Measurements from ENCODE around the gene SCAMP2. TPM values are rescaled to one million over a fixed set of nuclear protein-coding genes. Genes with fewer than 3 reads are reported as not detected.

SCAMP2 gene
- total RNA-seq, 1 experiment from 2014 or later: 121 TPM

DNA sequence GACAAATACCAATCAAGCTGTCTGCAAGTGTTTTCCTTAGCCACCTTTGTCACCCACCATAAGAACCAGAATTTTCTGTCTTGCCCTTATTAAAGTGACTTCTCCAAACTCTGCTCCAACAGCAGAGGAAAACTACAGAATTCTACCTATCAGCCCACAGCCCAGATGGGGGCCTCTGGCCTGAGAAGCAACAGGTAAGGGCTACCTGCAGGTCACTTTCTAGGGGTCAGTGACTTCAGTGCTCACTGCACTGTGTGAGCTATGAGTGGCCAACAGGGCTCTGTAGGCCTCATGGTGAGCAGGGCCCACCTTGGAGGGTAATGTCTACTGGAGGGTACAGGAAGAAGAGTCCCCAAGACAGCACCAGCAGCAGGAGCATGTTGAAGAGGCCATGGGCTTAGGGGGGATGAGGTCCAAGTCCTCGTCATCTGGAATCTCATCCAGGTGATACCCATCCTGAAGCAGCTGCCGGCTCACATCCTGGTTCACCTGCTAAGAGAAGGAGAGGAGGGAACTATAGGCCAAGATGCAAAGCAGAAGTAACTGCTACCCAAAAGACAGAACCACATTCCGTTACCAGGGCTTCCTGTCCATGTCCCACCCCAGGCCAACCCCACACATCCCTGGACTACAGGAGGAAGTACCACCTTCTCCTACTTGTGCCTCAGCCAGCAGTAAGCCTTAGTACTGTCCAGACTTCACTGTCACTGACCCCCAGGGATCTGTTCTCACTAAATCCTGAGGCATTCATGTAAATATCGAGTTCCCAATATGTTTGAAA is 29.3 kb upstream of the SCAMP2 start:
- no peak overlapping the region for H3K4me3 ChIP-seq (ENCODE audit: low read depth in 2 of 2, low read length in 2 of 2)
- CTCF ChIA-PET: interaction anchor here (0.6 to 1.6 kb wide), 7 partner anchors 12 to 132 kb away, joined by 3 to 12 read pairs (median 5); partner anchors contain the start of gene COX5A
- H3K9me3 ChIP-seq (ENCODE audit: control insufficient read depth, insufficient read depth, low read depth, low read length): no peaks in the 10 kb centered on the region
- intact Hi-C loops (cut with micrococcal nuclease; ENCODE audit: unreplicated experiment) (no loop called here), in situ Hi-C loops (cut with HindIII; ENCODE audit: low pct_unique_long_range_greater_than_20kb, low sequenced_read_pairs) (no loop called here)
- H3K27ac ChIP-seq (ENCODE audit: low read length): no peak overlapping the region
- TF ChIP-seq POLR2AphosphoS5 (IDR thresholded peaks at IDR 0.05; ENCODE audit: low read depth, low read length) (no peak), SIN3A (IDR thresholded peaks at IDR 0.05; ENCODE audit: borderline replicate concordance, insufficient read depth, low read depth, low read length) (no peak), TCF7L2 (IDR thresholded peaks at IDR 0.05; ENCODE audit: low read depth, low read length) (no peak)
- TF ChIP-seq, protein P1, sequence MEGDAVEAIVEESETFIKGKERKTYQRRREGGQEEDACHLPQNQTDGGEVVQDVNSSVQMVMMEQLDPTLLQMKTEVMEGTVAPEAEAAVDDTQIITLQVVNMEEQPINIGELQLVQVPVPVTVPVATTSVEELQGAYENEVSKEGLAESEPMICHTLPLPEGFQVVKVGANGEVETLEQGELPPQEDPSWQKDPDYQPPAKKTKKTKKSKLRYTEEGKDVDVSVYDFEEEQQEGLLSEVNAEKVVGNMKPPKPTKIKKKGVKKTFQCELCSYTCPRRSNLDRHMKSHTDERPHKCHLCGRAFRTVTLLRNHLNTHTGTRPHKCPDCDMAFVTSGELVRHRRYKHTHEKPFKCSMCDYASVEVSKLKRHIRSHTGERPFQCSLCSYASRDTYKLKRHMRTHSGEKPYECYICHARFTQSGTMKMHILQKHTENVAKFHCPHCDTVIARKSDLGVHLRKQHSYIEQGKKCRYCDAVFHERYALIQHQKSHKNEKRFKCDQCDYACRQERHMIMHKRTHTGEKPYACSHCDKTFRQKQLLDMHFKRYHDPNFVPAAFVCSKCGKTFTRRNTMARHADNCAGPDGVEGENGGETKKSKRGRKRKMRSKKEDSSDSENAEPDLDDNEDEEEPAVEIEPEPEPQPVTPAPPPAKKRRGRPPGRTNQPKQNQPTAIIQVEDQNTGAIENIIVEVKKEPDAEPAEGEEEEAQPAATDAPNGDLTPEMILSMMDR (IDR thresholded peaks at IDR 0.05): no peak
- TF ChIP-seq, protein P2, sequence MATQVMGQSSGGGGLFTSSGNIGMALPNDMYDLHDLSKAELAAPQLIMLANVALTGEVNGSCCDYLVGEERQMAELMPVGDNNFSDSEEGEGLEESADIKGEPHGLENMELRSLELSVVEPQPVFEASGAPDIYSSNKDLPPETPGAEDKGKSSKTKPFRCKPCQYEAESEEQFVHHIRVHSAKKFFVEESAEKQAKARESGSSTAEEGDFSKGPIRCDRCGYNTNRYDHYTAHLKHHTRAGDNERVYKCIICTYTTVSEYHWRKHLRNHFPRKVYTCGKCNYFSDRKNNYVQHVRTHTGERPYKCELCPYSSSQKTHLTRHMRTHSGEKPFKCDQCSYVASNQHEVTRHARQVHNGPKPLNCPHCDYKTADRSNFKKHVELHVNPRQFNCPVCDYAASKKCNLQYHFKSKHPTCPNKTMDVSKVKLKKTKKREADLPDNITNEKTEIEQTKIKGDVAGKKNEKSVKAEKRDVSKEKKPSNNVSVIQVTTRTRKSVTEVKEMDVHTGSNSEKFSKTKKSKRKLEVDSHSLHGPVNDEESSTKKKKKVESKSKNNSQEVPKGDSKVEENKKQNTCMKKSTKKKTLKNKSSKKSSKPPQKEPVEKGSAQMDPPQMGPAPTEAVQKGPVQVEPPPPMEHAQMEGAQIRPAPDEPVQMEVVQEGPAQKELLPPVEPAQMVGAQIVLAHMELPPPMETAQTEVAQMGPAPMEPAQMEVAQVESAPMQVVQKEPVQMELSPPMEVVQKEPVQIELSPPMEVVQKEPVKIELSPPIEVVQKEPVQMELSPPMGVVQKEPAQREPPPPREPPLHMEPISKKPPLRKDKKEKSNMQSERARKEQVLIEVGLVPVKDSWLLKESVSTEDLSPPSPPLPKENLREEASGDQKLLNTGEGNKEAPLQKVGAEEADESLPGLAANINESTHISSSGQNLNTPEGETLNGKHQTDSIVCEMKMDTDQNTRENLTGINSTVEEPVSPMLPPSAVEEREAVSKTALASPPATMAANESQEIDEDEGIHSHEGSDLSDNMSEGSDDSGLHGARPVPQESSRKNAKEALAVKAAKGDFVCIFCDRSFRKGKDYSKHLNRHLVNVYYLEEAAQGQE (IDR thresholded peaks at IDR 0.05; ENCODE audit: insufficient read depth in 1 of 2, low read depth in 2 of 2, low read length in 1 of 2): no peak
- DNase-seq (ENCODE audit: low read depth, low spot score) (no peak), ATAC-seq (no peak)
- peaks cover 18% of the 10 kb centered on the region; the same call in 1 of the 2 replicates for H3K36me3 ChIP-seq (ENCODE audit: control insufficient read depth, insufficient read depth, low read length)
- no peaks in the 10 kb centered on the region for H3K27me3 ChIP-seq (ENCODE audit: control insufficient read depth, insufficient read depth, low read length)
- BruUV-seq (replicated peaks): no TSS peak
- POLR2A ChIA-PET: interaction anchor here (0.5 kb wide), 1 partner anchor 23 kb away, joined by 5 read pairs; no protein-coding TSS in a partner anchor
- H3K4me1 ChIP-seq (ENCODE audit: control insufficient read depth, insufficient read depth, low read length): peaks cover 12% of the 10 kb centered on the region

DNA sequence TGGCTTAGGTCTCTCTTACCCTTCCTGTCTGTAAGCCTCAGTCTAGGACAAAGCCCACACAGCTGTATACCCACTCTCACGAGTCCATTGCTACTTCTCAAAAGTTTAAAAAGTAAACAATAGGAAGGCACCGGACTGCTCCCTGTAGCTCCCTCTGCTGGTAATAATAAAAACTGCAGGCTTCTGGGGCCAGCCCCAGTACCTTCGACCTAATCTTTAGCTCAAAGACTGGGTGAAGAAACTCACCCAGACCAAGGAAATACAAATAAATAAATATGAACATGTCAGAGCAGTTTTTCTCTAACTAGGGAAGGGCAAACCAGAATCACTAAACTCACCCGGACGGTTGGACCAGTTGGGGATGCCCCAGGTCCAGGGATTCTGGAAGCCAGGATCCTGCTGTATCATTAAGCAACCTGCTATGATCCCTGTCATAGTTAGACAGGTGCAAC is 28.5 kb upstream of the SCAMP2 start:
- BruUV-seq (replicated peaks): no TSS peak
- Histone ChIP-seq H3K4me1 (ENCODE audit: control insufficient read depth, insufficient read depth, low read length) (peaks cover 7% of the 10 kb centered on the region; the same call in 1 of the 2 replicates), H3K9me3 (ENCODE audit: control insufficient read depth, insufficient read depth, low read depth, low read length) (no peaks in the 10 kb centered on the region), H3K4me3 (ENCODE audit: low read depth in 2 of 2, low read length in 2 of 2) (no peak overlapping the region), H3K27ac (ENCODE audit: low read length) (no peak overlapping the region), H3K36me3 (ENCODE audit: control insufficient read depth, insufficient read depth, low read length) (peaks cover 18% of the 10 kb centered on the region; the same call in 1 of the 2 replicates), H3K27me3 (ENCODE audit: control insufficient read depth, insufficient read depth, low read length) (no peaks in the 10 kb centered on the region)
- POLR2A ChIA-PET: interaction anchor here (0.5 kb wide), 1 partner anchor 24 kb away, joined by 5 read pairs; no protein-coding TSS in a partner anchor
- intact Hi-C loops (cut with micrococcal nuclease; ENCODE audit: unreplicated experiment): no loop called here
- ATAC-seq (peak; percentile 52), DNase-seq (ENCODE audit: low read depth, low spot score) (peak; percentile 54)
- TF ChIP-seq, protein P2 (IDR thresholded peaks at IDR 0.05; ENCODE audit: insufficient read depth in 1 of 2, low read depth in 2 of 2, low read length in 1 of 2): no peak
- TF ChIP-seq POLR2AphosphoS5 (IDR thresholded peaks at IDR 0.05; ENCODE audit: low read depth, low read length) (peak; percentile 18; the same call in 1 of the 2 replicates), TCF7L2 (IDR thresholded peaks at IDR 0.05; ENCODE audit: low read depth, low read length) (no peak), SIN3A (IDR thresholded peaks at IDR 0.05; ENCODE audit: borderline replicate concordance, insufficient read depth, low read depth, low read length) (no peak)
- TF ChIP-seq, protein P1 (IDR thresholded peaks at IDR 0.05): peak; percentile 97
- CTCF ChIA-PET: interaction anchor here (0.5 to 1.6 kb wide), 12 partner anchors 13 to 238 kb away, joined by 3 to 12 read pairs (median 4); partner anchors contain the start of gene COX5A
- in situ Hi-C loops (cut with HindIII; ENCODE audit: low pct_unique_long_range_greater_than_20kb, low sequenced_read_pairs): no loop called here
